DMS 273 (cell line): ENCODE measurements around the gene FGD4.

Experiments
- DNase-seq: peaks from one replicate; lab custom pipeline; 2025; ENCODE audit not compliant: unreplicated experiment; lab: John Stamatoyannopoulos, UW

The FGD4 gene

GRCh38 chr12:32666018-32666417, 266.7 kb downstream of the FGD4 start:
- no peak for DNase-seq

- no peak for DNase-seq
Measured at GRCh38 chr12:32669584-32669983, 270.2 kb downstream of the FGD4 start.

DNA sequence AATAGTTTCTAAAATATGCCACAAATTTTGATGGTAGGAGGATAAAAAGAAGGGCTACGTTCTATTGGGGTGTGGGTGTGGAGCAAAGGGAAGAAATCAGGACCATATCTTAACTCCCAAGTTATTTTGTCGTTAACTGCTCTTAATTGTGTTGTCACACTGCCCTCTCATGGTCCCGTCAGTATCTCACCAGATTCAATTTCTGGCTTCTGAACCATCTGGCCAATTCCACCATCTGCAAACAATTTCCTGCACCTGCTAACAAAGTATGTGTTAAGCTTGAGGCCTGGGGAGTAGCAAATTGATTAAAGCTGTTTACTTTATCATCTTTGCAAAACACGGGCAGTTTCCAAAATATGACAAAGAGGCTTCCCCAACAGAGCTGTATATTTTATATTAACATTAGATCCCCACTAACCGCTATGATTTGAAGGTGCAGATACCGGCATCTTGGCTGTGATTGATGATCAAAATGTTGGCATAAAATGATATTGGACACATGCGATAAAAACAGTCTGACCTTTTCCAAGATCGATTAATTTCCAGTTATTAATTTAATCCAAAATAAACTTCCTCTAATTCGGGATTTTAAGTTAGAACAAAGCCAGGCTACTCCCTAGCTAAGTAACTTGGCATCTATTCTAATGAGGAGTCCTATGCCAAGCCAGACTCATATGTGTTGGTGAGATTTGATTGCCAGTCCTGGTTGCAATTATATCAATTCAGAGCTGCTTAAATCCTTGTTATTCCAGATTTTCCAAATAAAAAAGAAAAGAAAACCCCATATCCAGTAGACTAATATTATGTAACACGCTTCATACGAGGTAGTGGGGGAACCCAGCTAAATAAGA, 272.8 kb downstream of the FGD4 start:
- DNase-seq, result peak; percentile 90

- peak; percentile 97 for DNase-seq
Measured at GRCh38 chr12:32679091-32679919, 279.9 kb downstream of the FGD4 start, which contains the start of gene DNM1L. Gene DNM1L, plus strand, starts transcription at chr12:32679301. Its CDS starts 63 bp downstream, at chr12:32679364.

DNA sequence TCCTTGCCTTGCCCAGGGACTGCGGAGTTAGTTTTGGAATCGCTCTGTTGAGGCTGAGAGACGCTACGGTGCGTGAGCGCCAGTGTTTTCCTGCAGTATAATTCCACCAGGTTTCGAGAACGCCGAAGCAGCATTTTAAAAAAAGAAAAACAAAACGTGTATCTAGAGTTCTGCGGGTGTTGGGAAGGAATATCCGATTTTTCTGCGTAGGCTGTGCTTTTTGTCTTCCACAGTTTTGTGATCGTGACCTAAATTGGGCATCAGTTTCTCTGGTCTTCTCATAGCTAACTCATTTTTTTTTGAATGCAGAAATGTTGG, 280.5 kb downstream of the FGD4 start:
- DNase-seq, result no peak

GRCh38 chr12:32680787-32681186, 281.4 kb downstream of the FGD4 start:
- no peak for DNase-seq

DNA sequence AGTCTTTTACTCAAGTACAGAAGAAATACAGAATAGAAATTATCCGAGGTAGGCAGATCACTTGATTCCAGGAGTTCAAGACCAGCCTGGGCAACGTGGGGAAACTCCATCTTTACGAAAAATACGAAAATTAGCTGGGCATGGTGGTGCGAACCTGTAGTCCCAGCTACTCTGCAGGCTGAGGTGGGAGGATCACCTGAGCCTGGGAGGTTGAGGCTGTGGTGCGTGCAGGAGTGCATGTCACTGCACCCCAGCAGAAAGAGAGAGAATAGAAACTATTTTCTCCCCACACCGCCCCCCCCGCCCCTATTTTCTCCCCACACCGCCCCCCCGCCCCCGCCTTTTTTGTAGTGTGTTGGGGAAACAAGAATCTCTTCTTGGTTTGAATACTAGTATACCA, 281.9 kb downstream of the FGD4 start:
- no peak for DNase-seq

- no peak for DNase-seq
Measured at GRCh38 chr12:32686340-32686739, 287.0 kb downstream of the FGD4 start.

GRCh38 chr12:32688786-32689185, 289.4 kb downstream of the FGD4 start:
- no peak for DNase-seq

GRCh38 chr12:32690927-32691326, 291.6 kb downstream of the FGD4 start:
- no peak for DNase-seq

GRCh38 chr12:32692358-32692757, 293.0 kb downstream of the FGD4 start:
- no peak for DNase-seq

DNA sequence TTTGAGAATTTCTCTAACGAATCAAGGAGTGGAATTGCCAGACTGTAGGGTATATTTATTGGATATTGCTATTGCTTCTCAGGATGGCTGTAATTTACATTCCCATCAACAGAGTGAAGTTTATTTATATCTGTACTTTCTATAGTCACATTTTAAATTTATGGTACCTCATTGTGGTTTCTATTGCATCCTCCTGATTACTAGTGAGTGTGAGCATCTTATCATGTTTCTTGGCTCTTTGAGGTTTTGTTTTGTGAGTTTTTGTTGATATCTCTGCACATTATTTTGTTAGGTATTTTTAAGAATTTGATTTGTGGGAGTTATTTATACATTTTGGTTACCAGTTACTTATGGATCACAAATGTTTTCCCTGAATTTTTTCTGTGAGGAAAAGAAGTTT, 293.7 kb downstream of the FGD4 start:
- no peak for DNase-seq
